Erythroblast (primary cell): Measurements from ENCODE around the gene AK8.
"Not testable (repeated sequence)": the region's sequence is repeated elsewhere in the genome, so short reads cannot be mapped to it uniquely, and the experiment has no call there.

ENCODE experiments used
- GATA1 ChIP-seq: IDR thresholded peaks from 2 replicates; pipeline ENCODE4 v1.6.1; 2011; ENCODE audit warnings: low read depth, mild to moderate bottlenecking, control low read depth, low read length, moderate library complexity
- POLR2A ChIP-seq: IDR thresholded peaks from 2 replicates; pipeline ENCODE4 v1.6.1; 2011; ENCODE audit warnings: mild to moderate bottlenecking, low read length

DNA sequence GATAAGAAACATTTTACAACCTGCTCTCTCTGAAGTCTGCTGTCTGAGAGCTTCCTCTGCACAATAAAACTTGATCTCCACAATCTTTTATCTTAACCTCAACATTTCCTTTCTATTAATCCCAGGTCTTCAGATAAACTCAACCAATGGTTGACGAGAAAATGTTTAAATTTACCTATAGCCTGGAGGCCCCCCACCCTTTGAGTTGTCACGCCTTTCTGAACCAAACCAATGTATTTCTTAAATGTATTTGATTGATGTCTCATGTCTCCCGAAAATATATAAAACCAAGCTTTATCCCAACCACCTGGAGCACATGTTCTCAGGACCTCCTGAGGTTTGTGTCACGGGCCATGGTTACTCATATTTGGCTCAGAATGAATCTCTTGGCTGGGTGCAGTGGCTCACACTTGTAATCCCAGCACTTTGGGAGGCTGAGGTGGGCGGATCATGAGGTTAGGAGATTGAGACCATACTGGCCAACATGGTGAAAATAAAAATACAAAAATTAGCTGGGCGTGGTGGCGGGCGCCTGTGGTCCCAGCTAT, 159.6 kb downstream of the AK8 start:
- TF ChIP-seq POLR2A, GATA1: not testable (repeated sequence)
